HUES6 (cell line): ENCODE data around the gene NEURL4.

Experiments
- H3K27ac ChIP-seq: 2 replicates; pipeline ENCODE4 v1.7.0; 2013; ENCODE audit warnings: low read depth, mild to moderate bottlenecking, low read length, inconsistent platforms
- H3K27me3 ChIP-seq: 2 replicates; pipeline ENCODE4 v1.6.1; 2013; ENCODE audit warnings: low read length; ENCODE audit not compliant: control insufficient read depth, insufficient read depth
- H3K36me3 ChIP-seq: 2 replicates; pipeline ENCODE4 v1.6.1; 2013; ENCODE audit warnings: low read length; ENCODE audit not compliant: control insufficient read depth, insufficient read depth
- H3K4me1 ChIP-seq: 2 replicates; pipeline ENCODE4 v1.6.1; 2013; ENCODE audit warnings: low read length; ENCODE audit not compliant: control insufficient read depth, insufficient read depth
- H3K4me3 ChIP-seq: 2 replicates; pipeline ENCODE4 v1.5.1; 2013; ENCODE audit warnings: low read depth, low read length
- H3K9ac ChIP-seq: one replicate; pipeline ENCODE4 v1.6.1; 2013; ENCODE audit warnings: mild to moderate bottlenecking, low read length
- H3K9me3 ChIP-seq: 2 replicates; pipeline ENCODE4 v1.6.1; 2013; ENCODE audit warnings: low read depth, low read length; ENCODE audit not compliant: control insufficient read depth, insufficient read depth

The NEURL4 gene

DNA sequence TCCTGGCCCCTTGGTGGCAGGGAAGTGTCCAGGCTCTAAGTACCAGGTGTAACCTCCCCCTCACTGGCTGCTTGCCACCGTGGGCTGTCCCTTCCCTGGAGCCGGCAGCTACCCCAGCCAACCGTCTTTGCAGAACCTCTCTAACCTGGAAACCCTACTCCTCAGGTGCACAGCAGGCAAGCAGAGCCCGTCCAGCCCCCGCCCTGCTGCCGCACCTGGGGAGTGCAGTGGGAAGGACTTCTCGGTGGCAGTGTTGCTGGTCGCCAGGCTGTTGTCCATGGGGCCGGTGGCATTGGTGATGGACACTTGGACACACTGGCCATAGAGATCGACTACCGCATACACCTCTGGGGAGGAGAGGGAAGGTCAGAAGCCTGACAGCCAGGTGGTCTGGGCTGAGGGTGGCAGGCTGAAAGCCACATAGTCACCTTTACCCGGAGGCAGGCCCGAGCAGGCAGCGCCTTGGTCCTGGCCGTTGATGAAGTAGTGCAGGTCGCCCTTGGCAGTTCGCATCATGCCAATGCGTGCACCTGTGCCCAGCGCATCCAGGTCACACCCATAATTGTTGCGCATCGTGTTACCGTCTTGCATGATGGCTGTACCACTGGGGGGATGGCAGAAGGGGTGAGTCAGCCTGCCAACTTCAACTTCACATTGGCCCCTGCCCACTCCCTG is 6.5 kb downstream of the NEURL4 start:
- Histone ChIP-seq H3K36me3 (peaks cover 80% of the 10 kb centered on the region), H3K9me3 (no peaks in the 10 kb centered on the region), H3K27ac (no peak overlapping the region), H3K4me3 (no peak overlapping the region), H3K4me1 (no peaks in the 10 kb centered on the region), H3K27me3 (no peaks in the 10 kb centered on the region), H3K9ac (no peak overlapping the region)

DNA sequence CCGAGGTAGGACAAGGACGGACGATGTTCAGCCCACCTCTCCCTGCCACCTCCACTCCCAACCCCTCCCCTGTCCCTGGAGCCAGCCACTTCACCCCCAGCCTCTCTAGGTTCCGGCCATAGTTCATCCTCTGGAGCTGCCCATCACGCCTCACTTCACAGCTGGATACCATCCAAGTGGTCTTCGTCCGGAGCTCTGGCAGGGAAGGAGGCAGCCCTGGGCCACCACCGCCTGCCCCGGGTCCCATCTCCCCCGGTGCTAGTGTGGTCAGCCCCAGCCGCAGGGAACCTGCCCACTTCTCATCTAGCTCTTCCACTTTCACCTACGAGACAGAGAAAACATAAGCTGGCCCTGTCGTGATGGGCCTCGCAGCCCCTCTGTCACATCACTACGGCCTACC is 7.7 kb downstream of the NEURL4 start:
- no peaks in the 10 kb centered on the region for H3K9me3 ChIP-seq
- H3K4me1 ChIP-seq = no peaks in the 10 kb centered on the region
- H3K4me3 ChIP-seq = no peak overlapping the region
- H3K27me3 ChIP-seq = no peaks in the 10 kb centered on the region
- H3K36me3 ChIP-seq = peaks cover 83% of the 10 kb centered on the region
- H3K9ac ChIP-seq = no peak overlapping the region
- H3K27ac ChIP-seq = no peak overlapping the region

DNA sequence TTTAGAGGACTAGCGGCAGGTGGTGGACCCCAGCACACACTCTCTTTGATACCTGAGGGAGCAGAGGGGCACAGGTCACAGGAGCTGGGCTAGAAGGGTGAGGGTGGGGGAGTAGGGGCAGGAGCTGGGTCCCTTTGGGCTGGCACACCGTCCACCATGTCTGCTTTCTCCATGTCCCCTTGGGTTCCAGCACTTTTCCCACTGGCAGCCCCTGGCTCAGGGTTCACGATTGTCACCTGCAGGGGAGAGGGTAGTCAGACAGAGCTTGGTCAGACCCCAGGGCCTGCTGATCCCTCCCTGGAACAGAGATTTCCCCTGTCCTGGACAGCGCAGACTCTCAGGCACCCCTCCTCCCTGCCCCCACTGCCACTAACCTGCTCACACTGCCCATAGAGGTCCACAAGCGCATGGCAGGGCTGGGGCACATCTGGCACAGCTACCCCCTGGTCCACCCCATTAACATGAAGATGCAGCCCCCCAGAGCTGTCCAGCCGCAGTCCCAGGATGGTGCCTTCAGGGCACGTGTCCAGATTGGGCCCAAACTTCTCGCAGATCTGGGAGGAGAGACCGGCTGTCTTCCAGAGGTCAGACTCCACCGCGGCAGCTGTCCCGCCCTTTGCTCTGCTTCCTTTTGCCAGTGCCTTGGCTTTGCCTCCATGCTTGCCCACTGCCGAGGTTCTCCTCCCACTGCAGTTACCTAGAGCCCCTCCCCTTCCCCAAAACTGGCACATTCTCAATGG is 10.8 kb downstream of the NEURL4 start:
- Histone ChIP-seq H3K4me3 (no peak overlapping the region), H3K9ac (no peak overlapping the region), H3K27me3 (no peaks in the 10 kb centered on the region), H3K9me3 (no peaks in the 10 kb centered on the region), H3K4me1 (peaks cover 14% of the 10 kb centered on the region), H3K27ac (no peak overlapping the region), H3K36me3 (peaks cover 73% of the 10 kb centered on the region)

DNA sequence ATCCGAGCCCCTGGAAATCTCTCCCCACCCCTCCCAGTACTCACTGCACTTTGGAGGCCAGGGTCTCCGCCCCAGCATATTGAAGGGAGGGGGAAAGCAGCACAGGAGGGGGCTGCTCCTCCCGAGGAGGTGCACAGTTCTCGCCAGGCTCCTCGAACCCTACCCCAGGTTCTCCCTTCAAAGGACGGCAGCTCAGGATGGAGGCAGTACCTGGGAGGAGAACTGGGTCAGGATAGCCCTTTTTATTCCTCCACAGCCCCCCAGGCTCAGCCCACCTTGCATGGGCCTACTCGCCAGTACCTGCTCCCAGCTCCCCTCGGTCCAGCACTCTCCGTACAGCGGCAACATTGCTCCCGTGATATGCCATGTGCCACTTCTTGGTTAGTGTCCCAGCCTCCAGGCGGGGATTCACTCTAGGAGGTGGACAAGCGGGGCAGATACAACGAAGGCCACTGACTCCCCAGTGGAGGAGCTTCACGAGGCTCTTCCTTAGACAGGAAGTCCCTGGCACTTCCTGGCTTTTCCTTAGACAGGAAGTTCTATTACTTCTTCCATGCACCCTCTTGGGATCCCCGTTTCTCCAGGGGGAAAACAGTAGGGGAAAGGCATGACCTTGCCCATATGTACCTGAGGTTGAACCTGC is 11.9 kb downstream of the NEURL4 start:
- H3K4me3 ChIP-seq = no peak overlapping the region
- peaks cover 14% of the 10 kb centered on the region for H3K4me1 ChIP-seq
- H3K36me3 ChIP-seq = peaks cover 73% of the 10 kb centered on the region
- H3K9ac ChIP-seq = no peak overlapping the region
- H3K9me3 ChIP-seq = no peaks in the 10 kb centered on the region
- no peak overlapping the region for H3K27ac ChIP-seq
- H3K27me3 ChIP-seq = no peaks in the 10 kb centered on the region

DNA sequence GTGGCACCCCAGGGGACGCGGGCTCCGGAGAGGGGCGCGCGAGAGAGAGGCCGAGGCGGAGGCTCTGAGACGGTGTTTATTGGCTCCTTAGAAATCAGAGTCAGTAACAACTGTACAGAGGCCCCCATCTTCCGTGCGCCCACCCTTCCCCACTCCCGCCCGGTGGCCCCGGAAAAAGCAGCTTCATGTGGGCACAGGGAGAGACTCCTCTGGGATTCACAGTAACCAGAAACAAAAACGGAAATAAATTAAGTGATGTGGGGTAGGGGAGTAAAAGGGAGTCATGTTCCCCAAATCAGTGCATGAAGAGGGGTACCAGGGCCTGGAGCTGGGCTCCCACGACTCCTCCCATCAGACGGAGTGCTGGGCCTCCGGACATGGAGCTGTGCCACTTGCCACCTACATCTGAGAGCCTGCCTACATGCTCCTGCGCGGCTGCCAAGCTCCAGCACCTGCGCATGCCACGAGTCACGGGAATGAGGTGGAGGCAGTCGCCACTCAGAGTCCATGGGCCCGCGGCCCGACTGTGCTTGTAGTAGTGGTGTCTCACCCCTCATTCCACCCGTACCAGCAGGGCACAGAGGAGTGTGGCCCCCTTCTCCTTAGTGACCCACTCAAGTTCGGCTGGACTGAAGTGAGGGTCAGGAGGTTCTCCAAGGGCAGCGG is 13.4 kb downstream of the NEURL4 start:
- Histone ChIP-seq H3K9ac (peak overlapping the region; percentile 84), H3K9me3 (no peaks in the 10 kb centered on the region), H3K4me1 (peaks cover 14% of the 10 kb centered on the region), H3K36me3 (peaks cover 72% of the 10 kb centered on the region), H3K27ac (peak overlapping the region; percentile 94), H3K4me3 (peak overlapping the region; percentile 90), H3K27me3 (no peaks in the 10 kb centered on the region)

DNA sequence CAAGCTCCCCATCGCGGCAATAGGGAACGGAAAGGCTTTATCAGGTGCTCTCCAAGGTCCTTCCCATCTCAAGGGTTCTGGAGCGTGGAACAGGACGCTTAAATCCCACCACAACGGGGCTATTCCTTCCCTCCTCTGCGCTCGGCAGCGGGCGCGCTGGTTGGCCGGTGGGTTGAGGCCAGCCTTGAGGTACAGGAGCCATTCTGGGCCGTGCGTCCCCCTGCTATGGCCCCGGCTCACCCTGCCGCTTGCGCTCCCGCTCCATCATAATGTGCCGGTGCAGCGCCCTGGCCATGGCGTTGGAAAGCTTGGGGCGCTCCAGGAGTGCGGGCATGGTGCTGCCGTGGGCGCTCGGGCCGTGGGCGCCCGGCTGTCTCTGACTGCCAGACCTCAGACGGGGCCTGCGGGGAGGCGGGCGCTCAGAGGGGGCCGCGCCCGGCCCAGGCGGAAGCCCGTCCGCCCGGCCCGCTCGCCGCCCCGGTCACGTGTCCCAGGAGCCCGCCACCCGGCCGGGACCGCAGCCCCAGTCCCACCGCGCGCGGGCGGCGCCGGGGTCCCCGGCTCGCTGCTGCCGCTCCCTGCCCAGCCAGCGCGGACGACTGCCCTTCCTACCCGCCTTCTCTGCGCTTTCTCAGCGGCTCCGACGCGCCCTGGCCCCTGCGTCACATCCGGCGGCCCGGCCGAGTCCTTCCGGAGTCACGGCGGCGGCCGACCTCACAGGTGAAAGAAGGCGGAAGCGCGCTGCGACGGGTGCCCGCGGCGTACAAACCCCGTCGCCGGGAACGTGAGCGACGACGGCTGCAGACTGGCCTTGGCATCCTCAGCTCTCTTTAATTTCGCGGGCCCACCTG is 14.2 kb downstream of the NEURL4 start, which contains the start of gene GPS2:
TSS of gene GPS2 (minus strand) at position 642 of the 851 bp plus-strand sequence. CDS start at position 334, 308 bp downstream.
- Histone ChIP-seq H3K36me3 (peaks cover 74% of the 10 kb centered on the region), H3K9me3 (no peaks in the 10 kb centered on the region), H3K4me3 (peak within 1 kb of the TSS; percentile 90), H3K4me1 (peaks cover 14% of the 10 kb centered on the region), H3K9ac (peak within 1 kb of the TSS; percentile 84), H3K27me3 (no peaks in the 10 kb centered on the region), H3K27ac (peak within 1 kb of the TSS; percentile 94)

DNA sequence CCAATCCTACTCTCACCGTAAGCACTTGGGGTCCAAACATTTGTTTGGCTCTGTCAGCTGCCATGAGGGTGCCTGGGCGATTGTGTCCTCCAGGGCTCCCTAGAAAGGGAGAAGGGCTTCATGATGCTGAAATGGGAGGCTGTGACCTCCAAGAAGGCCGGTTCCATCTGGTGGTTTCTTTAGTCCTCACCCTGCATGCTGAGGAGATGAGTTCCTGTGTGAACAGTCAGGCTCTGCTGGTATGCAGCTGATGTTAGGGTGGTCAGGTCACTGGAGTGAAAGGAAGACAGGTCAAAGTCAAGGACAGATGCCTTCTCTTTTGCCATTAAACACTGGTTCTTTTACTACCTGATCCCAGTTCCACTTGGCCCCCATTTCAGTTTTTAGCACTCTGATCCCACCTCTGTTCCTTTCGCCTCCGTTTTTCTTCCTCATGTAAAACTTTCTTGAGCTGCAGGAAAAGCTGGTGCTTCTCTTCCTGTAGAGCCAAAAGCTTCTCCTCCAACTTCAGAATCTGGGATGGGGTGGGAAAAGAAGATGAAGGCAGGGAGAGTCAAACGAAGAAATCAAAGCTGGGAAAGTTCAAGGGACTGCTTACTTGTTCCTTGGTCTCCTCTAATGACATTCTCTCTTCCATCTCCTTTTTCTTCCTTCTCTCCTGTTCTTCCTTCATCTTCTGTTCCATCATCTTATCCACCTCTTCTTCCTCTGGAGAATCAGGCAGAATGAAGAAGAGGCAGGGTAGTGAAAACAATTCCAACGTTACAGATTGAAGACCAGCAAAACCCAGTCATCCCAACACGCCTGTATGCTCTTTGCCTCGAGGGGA is 15.0 kb downstream of the NEURL4 start:
- H3K9me3 ChIP-seq = no peaks in the 10 kb centered on the region
- peak overlapping the region; percentile 84 for H3K9ac ChIP-seq
- H3K4me1 ChIP-seq = peaks cover 17% of the 10 kb centered on the region
- H3K27me3 ChIP-seq = no peaks in the 10 kb centered on the region
- H3K27ac ChIP-seq = 0 out of 2 replicates have a peak overlapping the region, but pooled peaks have one; percentile 59
- peaks cover 82% of the 10 kb centered on the region for H3K36me3 ChIP-seq
- H3K4me3 ChIP-seq = peak overlapping the region; percentile 90

DNA sequence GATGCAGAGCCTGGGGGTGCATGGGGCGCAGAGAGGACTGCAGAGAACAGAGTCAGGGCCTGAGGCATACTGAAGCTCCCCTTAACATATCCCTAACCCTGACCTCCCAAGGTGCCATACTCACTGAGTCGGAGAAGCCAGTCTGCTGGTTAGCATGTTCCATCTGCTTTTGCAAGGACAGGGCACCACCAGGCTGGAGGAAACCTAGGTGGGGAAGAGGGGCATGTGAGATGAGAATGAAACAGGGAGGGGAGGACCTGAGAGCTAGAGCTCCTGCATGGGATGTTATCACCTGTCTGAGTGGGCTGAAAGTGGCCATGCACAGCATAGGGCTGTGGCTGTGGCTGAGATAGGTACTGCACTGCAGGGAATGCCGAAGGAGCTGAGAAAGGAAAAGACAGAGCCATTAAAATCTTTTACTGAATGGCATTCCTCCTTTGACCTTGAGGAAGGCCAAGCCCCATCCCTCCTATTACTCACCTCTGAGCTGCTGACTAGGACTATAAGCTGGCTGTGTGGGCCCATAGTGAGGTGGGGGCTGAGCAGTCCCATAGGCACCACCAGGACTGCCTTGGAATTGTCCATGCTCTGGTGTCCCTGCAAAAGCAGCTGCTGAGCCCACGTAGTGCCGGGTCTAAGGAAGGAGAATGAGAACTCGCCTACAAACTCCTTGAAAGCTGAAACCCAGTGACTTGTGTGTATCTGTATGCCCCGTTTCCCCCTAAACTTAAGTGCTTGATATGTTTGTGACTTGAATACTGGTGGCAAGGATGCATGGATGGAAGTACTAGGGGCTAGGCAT is 15.8 kb downstream of the NEURL4 start:
- H3K4me3 ChIP-seq = peak overlapping the region; percentile 90
- H3K9ac ChIP-seq = peak overlapping the region; percentile 84
- H3K36me3 ChIP-seq = peaks cover 79% of the 10 kb centered on the region
- H3K4me1 ChIP-seq = peaks cover 18% of the 10 kb centered on the region
- no peaks in the 10 kb centered on the region for H3K9me3 ChIP-seq
- H3K27me3 ChIP-seq = no peaks in the 10 kb centered on the region
- H3K27ac ChIP-seq = no peak overlapping the region

DNA sequence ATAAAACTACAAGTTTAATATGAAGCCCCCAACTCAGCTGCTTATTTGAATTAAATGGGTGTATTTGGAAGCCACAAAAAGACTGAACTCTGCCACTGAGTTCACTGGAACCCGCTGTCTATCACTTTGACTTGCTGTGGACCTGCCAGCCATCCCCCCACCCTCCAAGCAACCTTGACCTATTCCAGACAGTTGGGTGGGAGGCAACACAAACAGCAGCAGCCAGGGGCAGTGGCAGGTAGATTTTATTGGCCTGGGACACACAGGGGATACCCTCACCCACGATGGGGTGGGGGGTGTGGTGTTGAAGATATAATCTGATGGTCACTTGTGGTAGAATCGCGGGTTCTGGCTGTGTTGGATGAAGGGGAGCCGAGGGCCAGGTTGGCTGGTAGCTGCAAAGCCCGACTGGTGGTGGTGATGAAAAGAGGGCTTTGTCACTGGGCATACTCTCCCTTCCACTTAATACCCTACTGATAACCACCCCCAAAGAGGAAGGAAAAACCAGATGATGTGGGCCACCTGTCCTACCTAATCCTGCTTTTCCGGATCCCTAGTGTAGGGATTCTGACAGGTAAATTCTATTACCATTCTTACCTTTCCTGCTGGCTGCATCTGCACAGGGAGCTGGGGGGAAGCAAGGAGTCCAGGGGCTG is 16.6 kb downstream of the NEURL4 start:
- Histone ChIP-seq H3K4me1 (peaks cover 18% of the 10 kb centered on the region), H3K9me3 (no peaks in the 10 kb centered on the region), H3K27ac (no peak overlapping the region), H3K4me3 (no peak overlapping the region), H3K27me3 (no peaks in the 10 kb centered on the region), H3K9ac (no peak overlapping the region), H3K36me3 (peaks cover 72% of the 10 kb centered on the region)
